Urinary bladder (tissue), 4 donors: Measurements from ENCODE around the gene NAA80. TPM values are rescaled to one million over a fixed set of nuclear protein-coding genes. Genes with fewer than 3 reads are reported as not detected.
"Not testable (repeated sequence)": the region's sequence is repeated elsewhere in the genome, so short reads cannot be mapped to it uniquely, and the experiment has no call there.

Experiments used
- DNase-seq: peaks from one replicate; pipeline ENCODE4 v3.0.0-alpha.2; 2015; ENCODE audit errors: extremely low spot score
- H3K27ac ChIP-seq: one replicate; pipeline ENCODE4 v1.5.1; 2013; ENCODE audit warnings: low read depth, mild to moderate bottlenecking, moderate library complexity
- H3K36me3 ChIP-seq: one replicate; pipeline ENCODE4 v1.6.1; 2013; ENCODE audit warnings: mild to moderate bottlenecking, moderate library complexity; ENCODE audit not compliant: insufficient read depth
- H3K4me1 ChIP-seq: one replicate; pipeline ENCODE4 v1.6.1; 2013; ENCODE audit warnings: mild to moderate bottlenecking, moderate library complexity; ENCODE audit not compliant: insufficient read depth
- H3K4me3 ChIP-seq: one replicate; pipeline ENCODE4 v1.5.1; 2013; ENCODE audit warnings: low read depth, low read length
- WGBS: extraction: QIAGEN DNeasy Blood & Tissue Kit; methylation state at CpG from one replicate; pipeline ENCODE4 v1.1.7; 2013; 5-methylcytosine and 5-hydroxymethylcytosine counted together
- polyA plus RNA-seq: library from polyadenylated mRNA; stranded (reverse); fragments of 200-250 nt; gene quantifications from one replicate; pipeline ENCODE4 v1.2.3, GENCODE V29; 2013
- total RNA-seq: library from RNA; depleted of rRNA; stranded (reverse); fragments of >200 nt; gene quantifications from one replicate; pipeline ENCODE4 v1.2.3, GENCODE V29; 2014
- donor health status: healthy with polysubstance abuse.
- donor health status: healthy.

Gene NAA80
- total and polyA plus RNA-seq, 2 donors = 2.3 to 12.0 TPM

- Histone ChIP-seq H3K4me3 (no peak overlapping the region), H3K27ac (no peak overlapping the region), H3K36me3 (no peaks in the 10 kb centered on the region), H3K4me1 (no peaks in the 10 kb centered on the region)
- no peak for DNase-seq
- 89% methylated on average over 8 of the region's 8 CpGs for whole genome bisulfite sequencing
Observed at GRCh38 chr3:50279255-50280016, 19.8 kb downstream of the NAA80 start.

GRCh38 chr3:50278880-50279224, 20.4 kb downstream of the NAA80 start, which contains the start of gene LSMEM2:
Gene LSMEM2 (plus strand): TSS chr3:50279087. CDS start chr3:50279114, 27 bp downstream.
- no peak within 1 kb of the TSS for H3K4me3 ChIP-seq
- no peaks in the 10 kb centered on the region for H3K36me3 ChIP-seq
- no peak within 1 kb of the TSS for H3K27ac ChIP-seq
- WGBS = 41% methylated on average over 2 of the region's 2 CpGs
- no peaks in the 10 kb centered on the region for H3K4me1 ChIP-seq
- no peak for DNase-seq

DNA sequence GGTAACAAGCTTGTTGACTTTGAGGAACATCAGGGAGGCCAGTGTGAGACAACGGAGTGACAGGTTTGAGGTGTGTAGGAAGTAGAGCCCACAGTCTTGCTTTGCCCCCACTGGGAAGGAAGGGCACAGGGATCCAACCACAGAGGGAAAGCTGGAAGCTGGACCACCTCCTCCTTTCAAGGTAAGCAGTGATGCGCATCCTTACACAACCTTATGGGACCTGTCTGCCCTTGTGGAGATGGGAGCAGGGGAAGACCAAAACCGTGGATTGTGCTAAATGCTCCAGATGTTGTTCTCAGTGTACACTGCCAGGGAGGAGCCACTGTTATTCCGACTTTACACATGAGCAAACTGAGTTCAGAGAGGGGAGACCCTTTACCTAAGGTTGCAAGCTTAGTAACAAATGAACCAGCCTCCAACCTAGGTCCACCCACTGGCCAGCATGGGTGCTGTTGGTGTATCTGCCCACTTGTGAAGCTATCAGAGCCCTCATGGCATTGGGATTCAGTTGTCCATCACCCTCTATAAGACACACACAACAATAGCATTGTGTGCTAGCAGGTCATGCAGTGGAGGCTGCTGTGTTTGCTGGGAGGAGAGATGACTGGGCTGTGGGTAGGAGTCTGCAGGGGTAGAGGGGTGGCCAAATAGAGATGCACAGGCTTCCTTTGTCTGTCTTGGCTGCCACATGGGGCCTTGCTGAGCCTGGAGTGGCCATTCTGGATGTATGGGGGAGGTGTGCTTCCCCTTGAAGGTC, 20.9 kb downstream of the NAA80 start:
- H3K36me3 ChIP-seq = no peaks in the 10 kb centered on the region
- H3K4me3 ChIP-seq = no peak overlapping the region
- H3K27ac ChIP-seq = no peak overlapping the region
- H3K4me1 ChIP-seq = no peaks in the 10 kb centered on the region
- no peak for DNase-seq
- 72% methylated on average over 4 of the region's 4 CpGs for WGBS

DNA sequence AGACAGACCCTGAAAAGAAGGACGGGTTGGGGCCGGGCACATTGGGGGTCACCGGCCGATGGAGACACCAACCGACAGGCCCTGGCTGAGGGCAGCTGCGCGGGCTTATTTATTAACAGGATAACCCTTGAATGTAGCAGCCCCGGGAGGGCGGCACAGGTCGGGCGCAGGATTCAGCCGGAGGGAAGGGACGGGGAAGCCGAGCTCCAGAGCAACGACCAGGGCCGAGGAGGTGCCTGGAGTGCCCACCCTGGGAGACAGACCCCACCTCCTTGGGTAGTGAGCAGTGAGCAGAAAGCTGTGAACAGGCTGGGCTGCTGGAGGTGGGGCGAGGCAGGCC, 22.5 kb downstream of the NAA80 start:
- no peaks in the 10 kb centered on the region for H3K4me1 ChIP-seq
- no peak overlapping the region for H3K27ac ChIP-seq
- no peaks in the 10 kb centered on the region for H3K36me3 ChIP-seq
- DNase-seq = no peak
- H3K4me3 ChIP-seq = no peak overlapping the region
- WGBS = 83% methylated on average over 17 of the region's 17 CpGs

DNA sequence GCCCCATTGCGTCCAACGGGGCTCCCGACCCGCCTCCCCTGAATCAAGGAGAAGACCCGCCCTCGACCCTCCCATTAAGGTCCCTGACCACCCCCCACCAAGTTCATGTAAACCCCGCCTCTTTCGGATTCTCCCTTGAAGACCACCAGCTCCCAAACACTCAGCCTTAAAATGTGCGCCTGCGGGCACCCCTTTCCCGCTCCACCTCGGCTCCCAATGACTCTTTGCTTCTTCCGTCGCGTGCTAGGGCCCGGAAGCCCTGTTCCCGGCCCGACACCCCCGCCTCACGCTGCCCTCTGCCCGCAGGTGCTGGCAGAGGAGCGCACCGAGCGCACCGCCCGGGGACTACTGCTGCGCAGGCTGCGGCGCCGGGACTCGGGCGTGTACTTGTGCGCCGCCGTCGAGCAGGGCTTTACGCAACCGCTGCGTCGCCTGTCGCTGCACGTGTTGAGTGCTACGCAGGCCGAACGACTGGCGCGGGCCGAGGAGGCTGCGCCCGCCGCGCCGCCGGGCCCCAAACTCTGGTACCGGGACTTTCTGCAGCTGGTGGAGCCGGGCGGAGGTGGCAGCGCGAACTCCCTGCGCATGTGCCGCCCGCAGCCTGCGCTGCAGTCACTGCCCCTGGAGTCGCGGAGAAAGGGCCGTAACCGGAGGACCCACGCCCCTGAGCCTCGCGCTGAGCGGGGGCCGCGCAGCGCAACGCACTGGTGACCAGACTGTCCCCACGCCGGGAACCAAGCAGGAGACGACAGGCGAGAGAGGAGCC, 23.0 kb downstream of the NAA80 start:
- no peak for DNase-seq
- no peak overlapping the region for H3K27ac ChIP-seq

GRCh38 chr3:50275141-50275995, 23.8 kb downstream of the NAA80 start:
- Histone ChIP-seq H3K36me3 (no peaks in the 10 kb centered on the region), H3K4me3 (no peak overlapping the region), H3K27ac (no peak overlapping the region), H3K4me1 (no peaks in the 10 kb centered on the region)
- no peak for DNase-seq
- WGBS = 51% methylated on average over 65 of the region's 65 CpGs

More for the DNA sequence above, 23.0 kb downstream of the NAA80 start:
- 57% methylated on average over 79 of the region's 79 CpGs for WGBS
- H3K4me1 ChIP-seq = no peaks in the 10 kb centered on the region
- no peaks in the 10 kb centered on the region for H3K36me3 ChIP-seq
- H3K4me3 ChIP-seq = no peak overlapping the region

DNA sequence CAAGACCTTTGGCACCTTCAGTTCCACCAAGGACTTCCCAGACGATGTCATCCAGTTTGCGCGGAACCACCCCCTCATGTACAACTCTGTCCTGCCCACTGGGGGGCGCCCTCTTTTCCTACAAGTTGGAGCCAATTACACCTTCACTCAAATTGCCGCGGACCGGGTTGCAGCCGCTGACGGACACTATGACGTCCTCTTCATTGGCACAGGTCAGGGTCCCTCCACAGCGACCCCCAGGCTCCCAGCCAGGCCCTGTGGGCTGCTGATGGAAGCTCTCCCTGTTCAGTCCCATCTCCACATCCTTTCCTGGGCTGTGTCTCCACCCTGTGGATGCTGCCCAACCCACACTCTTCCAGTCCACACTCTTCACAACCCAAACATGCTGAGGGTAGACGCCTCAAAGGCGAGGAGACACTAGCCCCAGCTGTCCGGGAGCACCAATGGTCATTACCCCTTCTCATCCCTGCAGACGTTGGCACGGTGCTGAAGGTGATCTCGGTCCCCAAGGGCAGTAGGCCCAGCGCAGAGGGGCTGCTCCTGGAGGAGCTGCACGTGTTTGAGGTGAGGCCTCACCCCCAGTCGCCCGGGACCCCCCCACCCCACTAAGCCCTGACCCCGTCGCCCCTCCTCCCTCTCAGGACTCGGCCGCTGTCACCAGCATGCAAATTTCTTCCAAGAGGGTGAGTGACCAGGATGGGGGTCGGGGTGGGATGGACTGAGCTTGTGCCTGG, 24.7 kb downstream of the NAA80 start:
- 47% methylated on average over 26 of the region's 26 CpGs for WGBS
- DNase-seq = no peak
- Histone ChIP-seq H3K36me3 (no peaks in the 10 kb centered on the region), H3K4me3 (no peak overlapping the region), H3K4me1 (no peaks in the 10 kb centered on the region), H3K27ac (no peak overlapping the region)

DNA sequence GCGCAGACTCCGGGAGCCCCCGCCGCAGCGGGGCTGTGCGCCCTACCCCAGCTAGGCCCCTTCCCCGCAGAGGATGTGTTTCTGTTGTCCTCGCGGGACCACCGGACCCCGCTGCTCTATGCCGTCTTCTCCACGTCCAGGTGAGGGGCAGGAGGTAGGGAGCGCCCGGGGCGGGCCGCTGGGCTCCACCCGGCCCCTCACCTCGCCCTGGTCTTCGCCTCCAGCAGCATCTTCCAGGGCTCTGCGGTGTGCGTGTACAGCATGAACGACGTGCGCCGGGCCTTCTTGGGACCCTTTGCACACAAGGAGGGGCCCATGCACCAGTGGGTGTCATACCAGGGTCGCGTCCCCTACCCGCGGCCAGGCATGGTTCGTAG, 25.5 kb downstream of the NAA80 start:
- no peak overlapping the region for H3K27ac ChIP-seq
- peaks cover 3% of the 10 kb centered on the region for H3K4me1 ChIP-seq
- no peak for DNase-seq
- H3K36me3 ChIP-seq = no peaks in the 10 kb centered on the region
- no peak overlapping the region for H3K4me3 ChIP-seq
- 56% methylated on average over 31 of the region's 31 CpGs for WGBS

- peaks cover 3% of the 10 kb centered on the region for H3K4me1 ChIP-seq
- no peaks in the 10 kb centered on the region for H3K36me3 ChIP-seq
- no peak overlapping the region for H3K27ac ChIP-seq
- no peak overlapping the region for H3K4me3 ChIP-seq
- no peak for DNase-seq
- 10% methylated on average over 61 of the region's 61 CpGs for WGBS
Observed at GRCh38 chr3:50272911-50273688, 26.1 kb downstream of the NAA80 start.

DNA sequence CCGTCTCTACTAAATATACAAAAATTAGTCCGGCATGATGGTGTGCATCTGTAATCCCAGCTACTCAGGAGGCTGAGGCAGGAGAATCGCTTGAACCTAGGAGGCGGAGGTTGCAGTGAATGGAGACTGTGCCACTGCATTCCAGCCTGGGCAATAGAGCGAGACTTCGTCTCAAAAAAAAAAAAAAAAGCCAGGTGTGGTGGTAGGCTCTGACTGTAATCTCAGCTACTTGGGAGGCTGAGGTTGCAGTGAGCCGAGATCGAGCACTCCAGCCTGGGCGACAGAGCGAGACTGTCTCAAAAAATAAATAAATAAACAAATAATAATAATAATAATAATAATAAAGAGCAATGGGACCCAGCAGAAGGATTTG, 26.7 kb downstream of the NAA80 start:
- not testable (repeated sequence) for DNase-seq, H3K4me3 ChIP-seq, H3K27ac ChIP-seq, H3K4me1 ChIP-seq, H3K36me3 ChIP-seq
- WGBS = 69% methylated on average over 10 of the region's 10 CpGs

DNA sequence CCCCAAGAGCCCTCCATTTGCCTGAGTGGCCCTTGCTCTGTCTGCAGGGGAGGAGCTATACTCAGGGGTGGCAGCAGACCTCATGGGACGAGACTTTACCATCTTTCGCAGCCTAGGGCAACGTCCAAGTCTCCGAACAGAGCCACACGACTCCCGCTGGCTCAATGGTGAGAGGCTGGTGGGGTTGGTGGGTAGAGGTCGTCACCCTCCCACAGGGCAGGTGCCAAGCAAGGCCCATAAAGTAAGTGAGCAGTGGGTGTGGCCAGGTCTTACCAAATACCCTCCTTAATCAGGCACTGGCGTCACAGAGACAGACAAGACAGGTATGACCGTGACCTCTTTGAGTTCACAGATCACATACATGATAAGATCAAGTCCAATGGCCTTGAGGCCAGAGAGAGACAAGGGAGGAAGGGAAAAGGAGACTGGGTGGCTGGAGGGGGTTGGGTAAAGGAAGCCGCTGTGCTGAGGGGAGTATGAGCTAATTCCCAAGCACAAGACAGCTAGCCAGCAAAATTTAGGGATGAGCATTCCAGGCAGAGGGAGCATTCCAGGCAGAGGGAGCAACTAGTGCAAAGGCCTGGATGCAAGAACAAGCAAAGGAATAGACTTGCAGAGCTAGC, 27.8 kb downstream of the NAA80 start:
- Histone ChIP-seq H3K4me3 (no peak overlapping the region), H3K36me3 (no peaks in the 10 kb centered on the region), H3K27ac (no peak overlapping the region), H3K4me1 (peaks cover 3% of the 10 kb centered on the region)
- DNase-seq = no peak
- WGBS = 77% methylated on average over 10 of the region's 10 CpGs
